Body of pancreas (tissue), 4 donors: ENCODE results near the gene PTBP1. TPM values are rescaled to one million over a fixed set of nuclear protein-coding genes. Genes with fewer than 3 reads are reported as not detected.

Source experiments
- ATAC-seq: fragments of 150-250 bp; one replicate; pipeline ENCODE4 v1.9.1; 2016
- DNase-seq, 4 donors: peaks; one replicate each; pipeline ENCODE4 v3.0.0-alpha.2; 2019
- H3K27ac ChIP-seq, 4 donors: fragments of 200-600 bp; sonication (generic); 1 replicate in 3 of 4; 2 replicates in 1 of 4; pipeline versions ENCODE4 v1.5.1 to v1.6.1; 2016 to 2019; ENCODE audit warnings: mild to moderate bottlenecking in 1 of 4, mixed read lengths in 1 of 4, moderate library complexity in 1 of 4
- H3K27me3 ChIP-seq, 2 donors: fragments of 200-600 bp; sonication (generic); one replicate each; pipeline ENCODE4 v1.6.0; 2016; ENCODE audit warnings: mild to moderate bottlenecking in 1 of 2
- H3K36me3 ChIP-seq, 2 donors: fragments of 200-600 bp; sonication (generic); replicated peaks in 1 of 2; 2 replicates each; pipeline ENCODE4 v1.5.1; 2016; ENCODE audit warnings: low read depth in 2 of 2; ENCODE audit not compliant: insufficient read depth in 1 of 2
- H3K4me1 ChIP-seq: fragments of 200-600 bp; sonication (generic); one replicate; pipeline ENCODE4 v1.6.0; 2016
- H3K4me3 ChIP-seq, 2 donors: fragments of 200-600 bp; sonication (generic); 1 replicate in 1 of 2; 2 replicates in 1 of 2; pipeline ENCODE4 v1.5.1; 2016 to 2019
- H3K9me3 ChIP-seq, 3 donors: fragments of 200-600 bp; sonication (generic); 1 replicate in 2 of 3; 2 replicates in 1 of 3; pipeline ENCODE4 v1.5.1; 2016
- CTCF ChIP-seq, 7 experiments: fragments of 450-650 bp in 4 of 7; fragments of 200-600 bp in 3 of 7; sonication (generic) in 3 of 7; IDR thresholded peaks; one replicate each; pipeline ENCODE4 v1.5.1; 2016 to 2019; ENCODE audit warnings: antibody characterized with exemption in 7 of 7
- POLR2A ChIP-seq, 3 donors: fragments of 450-650 bp; IDR thresholded peaks; one replicate each; pipeline ENCODE4 v1.6.1; 2016; ENCODE audit warnings: antibody characterized with exemption in 3 of 3, mild to moderate bottlenecking in 2 of 3
- WGBS, 2 donors: methylation state at CpG; one replicate each; pipeline ENCODE4 v1.1.5; 2017; 5-methylcytosine and 5-hydroxymethylcytosine counted together
- intact Hi-C: fragments of 100-400 bp; cut with DNase I; formaldehyde crosslinking; loops from one replicate; pipeline ENCODE4 v1.15.1; 2023
- microRNA counts, 2 donors: library from miRNA; unstranded; fragments of <30 nt; microRNA quantifications; one replicate each; lab custom pipeline; 2017
- microRNA-seq, 2 donors: library from miRNA; unstranded; fragments of <30 nt; microRNA quantifications; one replicate each; pipeline ENCODE4, GENCODE V29; 2016; ENCODE audit warnings: borderline number of aligned reads in 2 of 2, borderline replicate concordance in 2 of 2
- small RNA-seq: library from RNA; depleted of rRNA; stranded (forward); fragments of <200 nt; gene quantifications from one replicate; pipeline ENCODE3, GENCODE V24; 2016
- total RNA-seq, 2 donors: library from RNA; depleted of rRNA; stranded (reverse); fragments of >200 nt; gene quantifications; one replicate each; pipeline ENCODE4 v1.1.0, GENCODE V29; 2016

Gene PTBP1
- total RNA-seq, 2 donors from 2014 or later: 78.9 to 100 TPM

- Histone ChIP-seq H3K4me3 (peak within 1 kb of the TSS in 1 of 2 donors; percentile 9), H3K36me3 (no peaks in the 10 kb centered on the region), H3K27ac (no peak within 1 kb of the TSS), H3K9me3 (no peaks in the 10 kb centered on the region), H3K27me3 (no peaks in the 10 kb centered on the region), H3K4me1 (peaks cover 25% of the 10 kb centered on the region)
- WGBS, 2 donors: 47 to 66% methylated on average over 9 to 23 of the region's 24 CpGs
- intact Hi-C loops: no loop called here
- ATAC-seq: no peak
- DNase-seq: peak in 1 of 4 donors; percentile 53
- peak in 2 of 3 donors; percentile 28 to 50 for TF ChIP-seq POLR2A (IDR thresholded peaks at IDR 0.05)
- TF ChIP-seq CTCF (IDR thresholded peaks at IDR 0.05): no peak
Observed at GRCh38 chr19:858868-859843, 61.9 kb downstream of the PTBP1 start, which contains the start of gene CFD. Gene CFD (plus strand): TSS chr19:859664. CDS start chr19:859690, 26 bp downstream.

- intact Hi-C loops: loop anchor here (5.0 kb wide), 1 partner anchor 56 kb away; the partner anchor contains the start of gene KISS1R
- no peak overlapping the region for H3K4me3 ChIP-seq
Observed at GRCh38 chr19:861141-861755, 64.0 kb downstream of the PTBP1 start.

More at GRCh38 chr19:861141-861755, 64.0 kb downstream of the PTBP1 start:
- ATAC-seq (no peak), DNase-seq (no peak)
- H3K27ac ChIP-seq: no peak overlapping the region
- 39 to 90% methylated on average over 2 to 17 of the region's 35 CpGs for WGBS, 2 donors
- H3K27me3 ChIP-seq: no peaks in the 10 kb centered on the region
- no peaks in the 10 kb centered on the region for H3K9me3 ChIP-seq
- TF ChIP-seq CTCF (IDR thresholded peaks at IDR 0.05) (no peak), POLR2A (IDR thresholded peaks at IDR 0.05) (no peak)
- H3K4me1 ChIP-seq: peaks cover 27% of the 10 kb centered on the region
- no peaks in the 10 kb centered on the region for H3K36me3 ChIP-seq

MicroRNAs encoded within 50 kb of the gene (microRNA counts, 767-probe panel; counts per million panel counts)
- 0 to 736 counts per million in 2 donors for microRNA hsa-miR-3187-3p (lab: Ali Mortazavi, UCI)

Small RNA genes within 50 kb of the gene (microRNA-seq; reads per million reads assigned to microRNA genes)
- gene MIR3187: 0.93 to 1.3 reads per million in 2 donors
- 0 to 1.3 reads per million in 2 donors for gene MIR4745

Small RNA genes within 50 kb of the gene (small RNA-seq; reads per million reads assigned to genes)
- not detected for gene MIR3187

Other genes with a start within 250 kb of the PTBP1 start
- 100 to 1,000 TPM; 176 to 264 TPM for gene BSG, start 224.9 kb upstream of the PTBP1 start, total RNA-seq
- under 1 TPM in 1 of 2 donors, not detected in 1; 0.26 TPM for gene HCN2, start 207.6 kb upstream of the PTBP1 start, total RNA-seq
- 10 to 100 TPM; 25.4 to 46.1 TPM for gene POLRMT, start 163.9 kb upstream of the PTBP1 start, total RNA-seq
- gene FGF22, start 157.6 kb upstream of the PTBP1 start, total RNA-seq: not detected
- 10 to 100 TPM; 23.3 to 45.8 TPM for gene RNF126, start 134.2 kb upstream of the PTBP1 start, total RNA-seq
- gene FSTL3, start 121.1 kb upstream of the PTBP1 start, total RNA-seq: 100 to 1,000 TPM in 1 of 2 donors, 10 to 100 TPM in 1; 72.4 to 236 TPM
- gene PRSS57, start 102.0 kb upstream of the PTBP1 start, total RNA-seq: not detected
- 10 to 100 TPM; 14.8 to 32.6 TPM for gene PALM, start 88.5 kb upstream of the PTBP1 start, total RNA-seq
- gene MISP, start 46.3 kb upstream of the PTBP1 start, total RNA-seq: 1 to 10 TPM in 1 of 2 donors, under 1 TPM in 1; 0.99 to 3.4 TPM
- not detected for gene PLPPR3, start 24.5 kb downstream of the PTBP1 start, total RNA-seq
- gene AZU1, start 30.4 kb downstream of the PTBP1 start, total RNA-seq: under 1 TPM in 1 of 2 donors, not detected in 1; 0.26 TPM
- under 1 TPM in 1 of 2 donors, not detected in 1; 0.99 TPM for gene PRTN3, start 43.5 kb downstream of the PTBP1 start, total RNA-seq
- not detected for gene ELANE, start 54.9 kb downstream of the PTBP1 start, total RNA-seq
- 100 to 1,000 TPM; 134 to 825 TPM for gene CFD, start 62.2 kb downstream of the PTBP1 start, total RNA-seq
- 10 to 100 TPM; 35.0 to 49.8 TPM for gene MED16, start 95.7 kb downstream of the PTBP1 start, total RNA-seq
- gene RNU6-9, start 96.0 kb downstream of the PTBP1 start, total RNA-seq: not detected
- 10 to 100 TPM; 11.2 to 34.0 TPM for gene R3HDM4, start 115.8 kb downstream of the PTBP1 start, total RNA-seq
- 1 to 10 TPM in 1 of 2 donors, not detected in 1; 3.3 TPM for gene KISS1R, start 119.9 kb downstream of the PTBP1 start, total RNA-seq
- gene ARID3A, start 128.6 kb downstream of the PTBP1 start, total RNA-seq: 1 to 10 TPM; 3.1 to 5.9 TPM
- 10 to 100 TPM; 15.3 to 53.1 TPM for gene WDR18, start 186.9 kb downstream of the PTBP1 start, total RNA-seq
- under 1 TPM in 1 of 2 donors, not detected in 1; 0.26 TPM for gene GRIN3B, start 203.0 kb downstream of the PTBP1 start, total RNA-seq
- gene TMEM259, start 223.7 kb downstream of the PTBP1 start, total RNA-seq: 100 to 1,000 TPM; 142 to 306 TPM
- not detected for gene RNU6-2, start 224.1 kb downstream of the PTBP1 start, total RNA-seq
- gene CNN2, start 229.2 kb downstream of the PTBP1 start, total RNA-seq: 10 to 100 TPM; 30.7 to 42.5 TPM
- gene ABCA7, start 242.7 kb downstream of the PTBP1 start, total RNA-seq: 10 to 100 TPM; 33.7 to 87.3 TPM